Endometrial microvascular endothelial cells (primary cell): Measurements from ENCODE around the gene CRK. TPM values are rescaled to one million over a fixed set of nuclear protein-coding genes. Genes with fewer than 3 reads are reported as not detected.

Experiments
- in situ Hi-C: cut with HindIII; loops from 2 replicates; pipeline ENCODE4 v1.10.0; 2017; ENCODE audit warnings: low sequenced_read_pairs, low pct_unique_long_range_greater_than_20kb; ENCODE audit errors: inconsistent ontology term
- total RNA-seq: library from RNA; depleted of rRNA; stranded (reverse); fragments of >200 nt; gene quantifications from one replicate; pipeline ENCODE4 v1.2.3, GENCODE V29; 2015; ENCODE audit errors: inconsistent ontology term

The CRK gene
- total RNA-seq: 96.0 TPM

DNA sequence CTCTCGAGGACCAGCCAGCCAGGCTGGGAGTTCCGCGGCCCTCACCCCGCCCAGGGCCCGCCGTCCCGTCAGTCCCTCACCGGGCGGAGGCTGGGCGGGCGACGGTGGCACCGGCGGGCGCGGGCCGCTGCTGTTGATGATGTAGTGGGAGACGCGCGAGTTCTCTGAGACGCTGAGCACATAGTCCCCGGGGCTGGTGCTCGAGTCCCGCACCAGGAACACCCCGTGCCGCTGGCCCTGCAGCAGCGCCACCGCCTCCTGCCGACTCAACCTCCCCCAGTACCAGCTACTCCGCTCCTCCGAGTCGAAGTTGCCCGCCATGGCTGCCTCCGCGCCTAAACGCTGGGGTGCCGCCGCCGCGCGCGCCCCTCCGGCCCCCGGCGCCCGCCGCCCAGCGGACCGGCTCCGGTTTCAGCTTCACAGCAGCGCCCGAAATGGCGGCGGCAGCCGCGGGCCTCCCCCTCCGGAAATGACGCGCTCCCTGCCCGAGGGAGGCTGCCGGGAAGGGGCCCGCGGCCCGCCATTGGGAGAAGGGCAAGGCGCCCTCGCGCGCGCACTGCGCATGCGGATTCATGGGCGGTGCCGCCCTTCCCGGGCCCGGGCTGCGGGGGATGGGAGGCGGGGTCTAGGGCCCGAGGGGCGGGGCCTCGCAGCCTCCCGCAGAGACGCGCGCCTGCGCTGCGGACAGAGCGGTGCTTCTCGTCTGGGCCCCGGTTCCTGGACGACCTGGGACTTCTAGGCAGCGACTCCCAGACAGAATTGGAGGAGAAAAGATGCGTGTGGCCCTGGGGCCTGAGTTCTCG lies at the start of gene CRK:
CRK (minus strand) TSS at position 436 of the 803 bp plus-strand sequence; CDS start at position 321, 115 bp downstream.
- in situ Hi-C loops: no loop called here

DNA sequence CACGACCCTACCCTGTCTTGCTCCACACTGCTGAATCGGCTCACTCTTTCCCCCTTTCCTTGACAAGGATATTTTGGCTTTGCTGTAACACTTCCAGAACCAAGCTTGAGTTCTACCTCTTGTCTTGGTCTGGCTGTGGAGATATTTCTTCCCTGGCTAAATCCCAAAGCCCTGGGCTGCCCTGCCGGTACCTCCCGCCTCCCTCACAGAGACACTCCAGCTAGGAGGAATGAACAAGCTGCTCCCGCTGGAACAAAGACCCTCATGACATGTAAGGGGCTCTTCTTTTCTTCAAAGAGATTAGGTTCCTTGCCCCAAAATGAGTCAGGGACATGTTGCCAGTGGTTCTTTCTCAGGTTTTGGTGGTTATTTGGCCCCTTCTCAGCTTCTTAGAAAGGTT lies 49.6 kb upstream of the CRK start:
- in situ Hi-C loops: no loop called here

DNA sequence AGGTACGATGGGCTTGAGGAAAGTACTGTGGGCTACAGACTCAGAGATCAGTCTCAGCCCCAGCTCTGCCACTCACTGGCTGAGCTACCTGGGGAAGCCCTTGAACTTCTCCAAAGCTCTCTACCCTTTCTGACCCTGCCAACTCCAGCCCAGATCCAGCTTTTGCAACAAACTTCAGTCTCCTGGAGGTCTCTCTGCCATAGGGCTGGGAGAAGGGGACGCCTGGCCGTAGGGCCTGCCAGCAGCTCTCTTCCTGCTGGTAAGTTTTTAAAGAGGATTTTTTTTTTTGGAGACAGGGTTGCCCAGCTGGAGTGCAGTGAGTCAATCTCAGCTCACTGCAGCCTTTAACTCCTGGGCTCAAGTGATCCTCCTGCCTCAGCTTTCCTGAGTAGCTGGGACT lies 48.8 kb upstream of the CRK start:
- in situ Hi-C loops: no loop called here

DNA sequence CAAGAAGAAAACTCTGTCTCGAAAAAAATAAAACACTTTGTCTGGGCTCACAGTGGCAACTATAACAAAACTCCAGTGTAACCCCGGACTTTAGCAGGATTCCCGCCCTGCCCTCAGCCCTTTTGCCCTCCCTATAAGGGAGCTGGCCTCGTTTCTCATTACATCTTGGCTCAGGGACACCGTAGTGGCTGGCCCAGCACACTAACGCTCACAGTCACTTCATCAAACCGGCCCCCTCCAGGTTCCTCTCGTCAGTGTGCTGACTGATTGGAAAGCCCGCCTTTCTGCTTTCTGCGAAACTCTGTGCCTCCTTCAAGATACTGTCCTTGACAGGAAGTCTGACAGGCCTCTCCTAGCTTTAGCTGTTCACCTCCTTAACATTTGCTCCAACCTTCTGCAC lies 47.7 kb upstream of the CRK start:
- in situ Hi-C loops: no loop called here

DNA sequence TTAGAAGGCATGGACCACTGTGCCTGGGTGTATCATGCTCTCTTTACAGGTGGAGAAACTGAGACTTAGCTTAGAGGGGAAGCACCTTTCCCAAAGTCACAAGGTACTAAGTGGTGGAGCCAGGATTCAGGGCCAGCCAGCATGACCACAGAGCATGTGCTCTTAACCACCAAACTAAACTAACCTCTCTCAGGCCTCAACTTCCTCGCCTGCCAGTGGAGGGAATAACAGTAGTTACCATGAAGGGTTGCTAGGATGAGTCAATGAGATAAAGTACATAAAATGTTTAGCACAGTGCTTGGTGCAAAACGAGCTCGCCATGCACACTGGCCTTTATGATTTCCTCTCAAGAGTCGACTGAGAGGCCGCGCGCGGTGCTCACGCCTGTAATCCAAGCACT lies 42.8 kb upstream of the CRK start:
- in situ Hi-C loops: no loop called here

DNA sequence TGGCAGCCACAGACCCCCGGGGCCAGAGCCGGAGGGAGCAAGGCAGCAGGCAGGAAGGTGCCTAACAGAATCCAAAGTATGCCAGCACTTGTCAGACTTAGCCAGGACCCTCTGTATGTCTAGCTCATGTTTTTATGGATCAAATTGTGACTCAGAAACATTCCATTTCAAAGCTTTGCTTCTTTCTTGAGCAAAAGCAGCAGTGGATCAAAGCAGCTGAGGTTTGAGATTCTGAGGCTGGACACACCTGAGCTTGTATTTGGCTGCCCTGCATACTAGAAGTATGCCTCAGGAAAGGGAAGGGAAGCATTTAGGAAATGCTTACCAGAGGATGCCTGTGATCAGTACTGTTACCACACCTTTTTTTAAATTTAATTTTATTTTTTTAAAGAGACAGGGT lies 42.2 kb upstream of the CRK start:
- in situ Hi-C loops: no loop called here

DNA sequence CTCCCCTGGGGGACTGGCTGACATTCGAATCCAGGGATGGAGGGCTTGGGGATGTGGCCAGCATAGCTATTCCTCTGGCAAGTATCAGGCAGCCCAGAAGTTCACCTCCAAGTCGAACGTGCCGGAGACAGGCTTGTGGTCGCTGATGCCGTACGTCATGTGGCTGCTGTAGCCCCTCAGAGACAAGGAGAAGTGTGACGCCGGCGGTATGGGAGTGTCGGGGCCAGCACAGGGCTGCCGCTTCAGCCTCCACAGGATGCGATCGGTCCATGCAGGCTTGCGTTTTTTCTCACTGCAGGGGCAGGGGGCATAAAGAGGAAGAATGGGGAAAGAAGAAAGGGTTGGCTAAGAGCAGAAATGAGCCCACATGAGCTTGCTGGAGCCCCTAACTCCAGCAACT lies 41.8 kb upstream of the CRK start:
- in situ Hi-C loops: no loop called here

DNA sequence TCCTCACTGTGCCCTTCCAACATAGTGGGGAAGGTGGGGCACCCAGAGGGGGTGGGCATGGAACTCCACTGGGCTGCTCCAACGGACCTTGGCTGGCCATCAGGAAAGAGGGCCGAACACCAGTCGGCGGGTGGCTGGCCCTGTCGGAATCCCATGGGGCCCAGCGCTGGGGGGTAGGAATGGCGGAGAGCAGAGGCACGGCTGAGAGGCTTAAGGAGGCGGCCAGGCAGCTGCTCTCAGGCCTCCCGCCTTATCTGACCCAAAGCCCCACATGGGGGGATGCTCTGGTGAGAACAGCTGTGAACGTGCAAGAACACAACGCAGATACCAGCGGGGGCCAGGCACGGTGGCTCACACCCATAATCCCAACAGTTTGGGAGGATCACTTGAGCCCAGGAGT lies 40.8 kb upstream of the CRK start:
- in situ Hi-C loops: no loop called here

DNA sequence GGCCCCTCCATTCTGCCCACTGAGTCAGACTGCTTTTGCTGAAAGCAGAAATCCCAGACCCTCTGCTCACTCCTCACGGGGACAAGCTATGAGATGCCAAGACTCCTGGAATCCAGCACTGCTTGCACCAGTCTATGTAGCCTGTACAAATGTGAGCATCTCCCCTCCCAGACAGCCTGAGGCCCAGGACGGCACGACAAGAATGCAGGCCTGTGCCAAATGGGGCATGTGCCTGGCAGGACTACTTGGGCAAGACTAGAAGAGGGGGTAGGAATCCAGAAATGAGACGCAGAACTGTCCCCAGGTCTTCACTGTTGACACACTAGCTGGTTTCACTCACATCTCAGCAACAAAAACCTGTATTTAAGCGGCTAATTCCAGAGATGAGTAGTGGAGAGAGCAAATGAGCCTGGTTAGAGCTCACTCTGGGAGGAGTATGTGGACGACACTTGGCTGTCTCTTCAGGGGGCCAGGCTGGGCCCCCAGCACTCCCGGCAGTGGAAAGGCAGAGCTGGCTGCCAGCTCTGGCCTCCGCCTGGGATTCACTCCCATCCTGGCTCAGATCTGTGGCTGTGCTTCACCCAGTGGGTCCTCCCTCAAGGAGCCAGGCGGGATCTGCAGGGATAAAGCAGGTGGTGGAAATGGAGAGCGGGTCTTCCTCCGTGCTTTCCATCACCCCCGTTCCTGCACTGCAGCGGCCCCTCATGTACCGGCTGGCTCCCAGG lies 39.4 kb upstream of the CRK start:
- in situ Hi-C loops: no loop called here

DNA sequence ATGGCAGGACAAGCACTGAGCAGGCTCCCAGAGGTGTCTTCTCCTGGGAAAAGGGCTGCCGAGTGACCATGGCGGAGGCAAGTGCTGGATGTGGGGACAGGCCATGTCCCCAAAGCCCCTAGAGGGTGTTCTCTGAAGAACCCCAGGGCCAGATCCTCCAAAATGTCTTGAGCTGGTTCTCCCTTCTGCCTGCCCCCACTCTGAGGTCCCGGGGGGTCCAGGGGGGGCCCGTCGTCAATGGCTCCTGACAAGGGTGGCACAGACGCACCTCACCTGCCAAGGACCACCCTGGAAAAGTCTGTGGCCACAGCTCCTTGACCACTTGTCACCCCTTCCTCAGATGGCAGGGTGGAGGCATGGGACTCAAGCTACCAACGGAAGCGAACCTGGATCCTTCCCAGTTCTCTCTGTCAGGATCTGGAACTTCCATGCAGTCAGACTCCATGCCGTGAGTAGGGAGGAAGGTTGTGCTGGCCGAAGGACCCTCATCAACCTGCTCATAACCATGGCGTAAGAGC lies 38.8 kb upstream of the CRK start:
- in situ Hi-C loops: no loop called here

DNA sequence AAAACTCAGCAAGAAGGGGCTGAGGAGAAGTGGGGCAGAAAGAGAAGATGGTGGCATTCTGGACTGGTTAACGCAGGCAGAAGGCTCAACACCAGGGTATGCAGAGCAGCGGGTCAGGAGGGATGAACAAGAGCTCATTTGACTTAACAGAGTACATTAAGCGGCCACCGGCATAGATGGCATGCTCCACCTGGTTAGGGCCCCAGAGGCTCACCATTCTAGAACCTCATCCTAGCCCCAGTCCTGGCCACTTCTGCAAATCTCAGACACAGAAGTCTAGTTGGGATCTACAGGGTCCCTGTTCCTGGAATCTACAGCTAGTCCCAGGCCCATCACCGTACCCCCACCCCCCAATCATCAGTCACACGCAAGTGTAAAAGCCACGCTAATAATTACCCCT lies 38.2 kb upstream of the CRK start:
- in situ Hi-C loops: no loop called here

DNA sequence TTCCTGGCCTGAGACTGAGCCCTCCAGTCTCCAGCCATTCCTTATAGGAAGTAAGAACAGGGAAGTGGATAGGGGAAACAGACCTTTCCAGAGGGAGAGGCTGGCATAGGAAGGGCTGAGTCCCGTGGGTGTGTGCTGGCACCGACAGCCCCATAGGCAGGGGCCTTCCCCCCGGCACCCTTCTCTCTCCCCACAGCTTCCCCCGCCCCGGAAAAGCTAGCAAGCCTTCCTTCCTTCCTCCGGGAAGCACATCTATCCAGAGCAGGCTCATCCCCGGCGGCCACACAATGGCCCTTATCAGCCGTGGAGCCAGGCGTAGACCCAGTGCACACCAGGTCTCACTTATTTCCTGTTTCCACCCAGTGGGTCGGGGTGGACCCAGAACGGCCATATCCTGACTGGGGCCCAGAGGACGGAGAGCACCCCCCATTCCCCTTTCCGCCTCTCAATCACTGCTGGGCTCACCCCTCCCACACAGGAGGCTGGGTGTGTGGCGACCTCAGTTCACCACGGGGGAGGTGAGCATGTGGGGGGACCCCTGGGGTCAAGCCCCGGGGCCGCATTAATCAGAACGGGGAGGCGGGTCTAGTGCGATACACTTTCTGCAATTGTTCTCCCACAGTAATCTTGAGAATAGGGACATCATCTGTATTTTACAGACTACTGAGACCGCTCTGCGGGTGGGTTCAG lies 37.4 kb upstream of the CRK start:
- in situ Hi-C loops: no loop called here

DNA sequence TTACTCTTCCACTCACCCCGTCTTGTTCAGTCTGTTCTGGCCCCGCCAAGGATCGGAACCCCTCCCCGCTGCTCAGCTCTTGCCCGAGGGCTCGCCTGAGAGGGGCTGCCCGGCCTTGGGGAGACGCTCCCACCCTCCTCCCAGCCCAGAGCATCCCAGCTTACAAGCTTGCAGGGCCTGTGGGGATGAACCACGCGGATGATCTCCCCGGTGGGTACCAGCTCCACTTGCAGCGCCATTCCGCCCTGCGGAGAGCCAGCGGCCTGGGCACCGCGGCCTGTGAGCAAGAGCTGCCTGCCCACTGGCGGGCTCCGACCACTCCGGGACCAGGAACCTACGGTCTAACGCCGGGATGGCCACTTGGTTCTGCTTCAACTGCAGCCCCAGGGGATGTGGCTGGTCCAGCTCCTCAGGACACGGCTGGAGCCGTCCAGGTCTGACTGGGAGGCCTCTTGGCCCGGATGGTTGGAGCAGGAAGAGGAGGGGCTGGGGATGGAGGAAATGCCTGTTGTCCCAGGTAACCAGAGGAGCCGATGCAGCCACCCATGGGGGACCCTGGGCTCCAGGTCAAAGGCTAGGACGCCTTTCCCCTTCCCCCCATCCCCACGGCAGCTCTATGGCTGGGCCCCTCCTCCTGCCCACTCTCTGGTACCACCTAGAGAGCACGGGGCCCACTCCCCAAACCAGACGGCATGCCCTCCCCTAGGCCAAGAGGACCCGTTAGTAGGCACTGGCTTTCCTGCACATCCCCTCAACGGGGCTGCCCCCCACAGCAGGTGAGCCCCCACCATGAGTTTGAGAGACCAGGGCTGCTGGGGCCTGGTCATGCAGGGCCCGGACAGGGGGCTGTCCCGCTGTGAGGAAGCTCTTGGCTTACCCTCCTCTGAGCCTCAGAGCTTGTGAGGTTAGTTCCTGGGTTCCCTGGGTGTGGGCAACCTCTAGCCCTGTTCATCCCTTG lies 36.5 kb upstream of the CRK start, which contains the start of gene MYO1C:
MYO1C (minus strand) TSS at position 438 of the 958 bp plus-strand sequence; CDS start at position 239, 199 bp downstream.
- in situ Hi-C loops: no loop called here

DNA sequence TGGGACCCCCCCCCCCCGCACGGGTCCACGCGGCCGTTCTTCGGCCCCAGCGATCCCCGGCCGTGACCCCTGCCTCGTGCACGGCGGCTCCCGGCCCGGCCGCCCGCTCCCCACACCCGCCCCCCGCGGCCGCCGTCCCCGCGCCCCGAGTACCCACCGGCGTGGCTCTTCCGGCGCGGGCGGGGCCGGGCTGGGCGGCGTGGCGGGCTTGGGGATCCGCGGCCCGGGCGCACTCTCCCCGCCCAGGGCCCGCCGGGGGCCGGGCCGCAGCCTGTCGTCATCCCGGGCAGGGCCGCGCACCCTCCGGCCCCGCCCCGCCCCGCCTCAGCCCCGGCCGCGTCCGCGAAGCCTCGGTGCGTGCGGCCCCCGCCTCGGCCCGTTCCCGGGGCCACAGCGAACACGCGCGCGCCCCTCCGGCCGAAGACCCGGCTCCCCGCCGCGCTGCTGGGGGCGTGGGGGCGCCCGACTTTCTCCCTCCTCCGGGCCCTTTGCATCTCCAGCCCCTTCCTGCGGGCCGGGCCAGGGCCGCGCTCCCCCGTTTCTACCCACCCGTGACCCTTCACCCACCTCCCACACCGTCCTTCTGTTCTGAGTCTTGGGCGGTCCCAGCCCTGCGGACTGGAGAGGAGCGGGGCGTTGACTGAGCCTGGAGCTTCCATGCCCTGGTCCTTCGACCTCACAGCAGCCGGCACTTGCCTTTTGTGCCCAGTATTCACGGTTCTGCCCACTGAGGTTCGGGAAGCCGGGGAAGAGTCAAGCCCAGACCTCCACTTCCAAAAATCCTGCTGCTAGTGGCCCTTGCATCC lies 35.6 kb upstream of the CRK start:
- in situ Hi-C loops: no loop called here

DNA sequence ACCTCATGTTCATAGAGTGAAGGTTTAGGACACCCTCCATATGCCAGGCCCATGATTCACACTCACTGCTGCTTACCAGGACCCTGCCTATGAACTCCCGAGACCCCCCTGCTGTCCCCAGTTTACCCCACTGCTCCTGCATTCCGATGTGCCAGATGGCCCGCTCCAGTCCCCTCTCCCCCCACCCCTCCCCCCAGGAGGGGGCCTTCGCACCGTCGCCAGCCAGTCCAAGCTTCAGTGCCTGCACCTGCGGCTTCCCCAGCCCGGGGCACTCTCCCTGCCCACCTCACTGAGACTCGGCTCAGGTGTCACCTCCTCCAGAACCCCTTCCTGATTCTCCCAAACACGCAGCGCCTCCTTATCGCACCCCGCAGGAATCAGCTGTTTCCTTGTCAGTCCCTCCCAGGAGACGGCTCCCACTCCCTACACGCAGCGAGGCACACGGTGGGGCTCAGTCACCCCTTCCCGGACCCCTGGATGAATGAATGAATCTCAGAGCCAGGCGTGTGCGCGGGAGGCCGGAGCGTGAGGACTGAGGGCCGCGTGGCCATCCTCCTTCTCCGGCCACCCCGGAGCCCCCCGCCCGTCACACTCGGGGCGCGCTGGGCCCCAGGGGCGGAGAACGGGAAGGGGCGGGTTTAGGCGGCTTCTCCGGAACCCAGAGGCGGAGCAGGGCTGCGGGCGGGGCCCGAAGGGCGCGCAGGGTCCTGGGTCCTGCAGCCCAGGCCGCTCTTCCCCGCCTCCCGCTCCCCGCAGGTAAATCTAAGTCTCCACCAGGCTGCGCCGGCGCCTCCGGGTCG lies 34.8 kb upstream of the CRK start:
- in situ Hi-C loops: no loop called here

DNA sequence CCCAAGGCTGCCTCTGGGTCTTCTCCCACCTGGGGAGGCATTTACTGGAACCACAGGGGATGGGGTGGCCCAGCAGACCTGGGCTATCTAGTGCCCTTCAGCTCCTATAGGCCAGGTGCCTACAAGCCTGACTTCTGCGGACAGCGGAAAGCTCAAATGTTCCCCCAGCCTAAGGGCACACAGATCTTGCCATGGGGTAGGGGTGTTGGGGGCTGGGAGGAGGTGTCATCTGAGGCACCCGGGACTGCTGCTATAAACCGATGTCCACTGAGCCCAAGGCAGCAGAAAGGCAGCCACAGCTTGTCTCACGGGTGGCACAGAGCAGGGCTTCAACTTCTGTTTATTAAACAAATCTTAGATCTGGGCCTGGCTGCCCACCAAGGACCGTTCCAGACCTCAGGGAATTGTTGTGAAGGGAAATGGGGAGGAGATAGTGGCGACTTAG lies 32.8 kb upstream of the CRK start:
- in situ Hi-C loops: no loop called here
